ENCODE results near the gene MITF. TPM values are rescaled to one million over a fixed set of nuclear protein-coding genes. Genes with fewer than 3 reads are reported as not detected.

Gene MITF
- total and polyA plus RNA-seq, 10 donors, result 0.83 to 11.9 (median 6.2) TPM

GRCh38 chr3:69853027-69853426, 113.8 kb downstream of the MITF start:
- H3K27ac ChIP-seq, result no peak overlapping the region
- H3K36me3 ChIP-seq, result no peaks in the 10 kb centered on the region
- TF ChIP-seq POLR2A (IDR thresholded peaks at IDR 0.05) (no peak), POLR2AphosphoS5 (IDR thresholded peaks at IDR 0.05) (no peak)
- TF ChIP-seq, protein P1, sequence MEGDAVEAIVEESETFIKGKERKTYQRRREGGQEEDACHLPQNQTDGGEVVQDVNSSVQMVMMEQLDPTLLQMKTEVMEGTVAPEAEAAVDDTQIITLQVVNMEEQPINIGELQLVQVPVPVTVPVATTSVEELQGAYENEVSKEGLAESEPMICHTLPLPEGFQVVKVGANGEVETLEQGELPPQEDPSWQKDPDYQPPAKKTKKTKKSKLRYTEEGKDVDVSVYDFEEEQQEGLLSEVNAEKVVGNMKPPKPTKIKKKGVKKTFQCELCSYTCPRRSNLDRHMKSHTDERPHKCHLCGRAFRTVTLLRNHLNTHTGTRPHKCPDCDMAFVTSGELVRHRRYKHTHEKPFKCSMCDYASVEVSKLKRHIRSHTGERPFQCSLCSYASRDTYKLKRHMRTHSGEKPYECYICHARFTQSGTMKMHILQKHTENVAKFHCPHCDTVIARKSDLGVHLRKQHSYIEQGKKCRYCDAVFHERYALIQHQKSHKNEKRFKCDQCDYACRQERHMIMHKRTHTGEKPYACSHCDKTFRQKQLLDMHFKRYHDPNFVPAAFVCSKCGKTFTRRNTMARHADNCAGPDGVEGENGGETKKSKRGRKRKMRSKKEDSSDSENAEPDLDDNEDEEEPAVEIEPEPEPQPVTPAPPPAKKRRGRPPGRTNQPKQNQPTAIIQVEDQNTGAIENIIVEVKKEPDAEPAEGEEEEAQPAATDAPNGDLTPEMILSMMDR (IDR thresholded peaks at IDR 0.05 in 8 of 11, conservative IDR thresholded peaks at IDR 0.05 in 3 of 11), result no peak
- WGBS, 5 donors, result 43 to 65% (median 47%) methylated on average over 3 of the region's 3 CpGs
- no peak overlapping the region for H3K4me3 ChIP-seq
- no peaks in the 10 kb centered on the region for H3K9me3 ChIP-seq
- intact Hi-C loops (cut with DNase I; ENCODE audit: low total_unique reads), result no loop called here
- H3K4me1 ChIP-seq, result no peaks in the 10 kb centered on the region
- DNase-seq, result no peak
- no peaks in the 10 kb centered on the region for H3K27me3 ChIP-seq (replicated peaks in 1 of 7)

- H3K4me3 ChIP-seq, result no peak overlapping the region
- intact Hi-C loops (cut with DNase I; ENCODE audit: low total_unique reads), result no loop called here
- H3K36me3 ChIP-seq, result no peaks in the 10 kb centered on the region
- WGBS, 5 donors, result 48 to 73% (median 60%) methylated on average over 5 of the region's 5 CpGs
- no peaks in the 10 kb centered on the region for H3K9me3 ChIP-seq
- no peak overlapping the region for H3K27ac ChIP-seq
- H3K4me1 ChIP-seq, result no peaks in the 10 kb centered on the region
- no peak for DNase-seq
- no peaks in the 10 kb centered on the region for H3K27me3 ChIP-seq (replicated peaks in 1 of 7)
- TF ChIP-seq POLR2AphosphoS5 (IDR thresholded peaks at IDR 0.05), result no peak
- TF ChIP-seq POLR2A (IDR thresholded peaks at IDR 0.05), result no peak
These were observed 116.3 kb downstream of the MITF start for GRCh38 chr3:69855436-69856162.

- DNase-seq, result no peak
- intact Hi-C loops (cut with DNase I; ENCODE audit: low total_unique reads), result no loop called here
- H3K4me3 ChIP-seq, result no peak overlapping the region
- H3K27ac ChIP-seq, result no peak overlapping the region
- no peaks in the 10 kb centered on the region for H3K9me3 ChIP-seq
- no peaks in the 10 kb centered on the region for H3K36me3 ChIP-seq
- no peaks in the 10 kb centered on the region for H3K4me1 ChIP-seq
- no peaks in the 10 kb centered on the region for H3K27me3 ChIP-seq (replicated peaks in 1 of 7)
- TF ChIP-seq POLR2AphosphoS5 (IDR thresholded peaks at IDR 0.05) (no peak), POLR2A (IDR thresholded peaks at IDR 0.05) (no peak)
- TF ChIP-seq, protein P1 (IDR thresholded peaks at IDR 0.05 in 8 of 11, conservative IDR thresholded peaks at IDR 0.05 in 3 of 11), result no peak
- WGBS, 5 donors, result 59 to 68% (median 63%) methylated on average over 3 of the region's 3 CpGs
These were observed 117.9 kb downstream of the MITF start for GRCh38 chr3:69856965-69857705.

DNA sequence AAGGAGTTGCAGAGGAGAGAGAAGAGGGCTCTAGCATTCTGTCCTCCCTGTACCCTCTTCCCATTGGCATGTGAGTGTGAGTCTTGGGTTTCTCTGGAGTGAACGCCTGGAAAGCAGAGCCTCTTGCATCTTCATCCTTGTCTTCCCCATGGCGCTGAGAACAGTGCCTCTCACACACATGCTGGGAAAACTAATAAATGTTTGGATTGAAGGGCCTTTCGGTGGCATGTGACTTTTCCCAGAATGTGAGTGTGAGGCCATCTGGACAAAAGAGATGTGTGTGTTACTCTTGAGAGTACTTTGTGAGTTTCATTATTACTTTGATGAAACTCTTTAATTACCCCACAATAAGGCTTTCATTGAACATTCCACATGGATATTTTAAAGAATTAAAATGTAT, 122.3 kb downstream of the MITF start:
- H3K36me3 ChIP-seq, result no peaks in the 10 kb centered on the region
- no peaks in the 10 kb centered on the region for H3K4me1 ChIP-seq
- intact Hi-C loops (cut with DNase I; ENCODE audit: low total_unique reads), result no loop called here
- no peak for DNase-seq
- TF ChIP-seq POLR2A (IDR thresholded peaks at IDR 0.05) (no peak), POLR2AphosphoS5 (IDR thresholded peaks at IDR 0.05) (no peak)
- TF ChIP-seq, protein P1 (IDR thresholded peaks at IDR 0.05 in 8 of 11, conservative IDR thresholded peaks at IDR 0.05 in 3 of 11), result no peak
- WGBS, 5 donors, result 81 to 99% (median 90%) methylated on average over 3 of the region's 3 CpGs
- no peaks in the 10 kb centered on the region for H3K27me3 ChIP-seq (replicated peaks in 1 of 7)
- H3K4me3 ChIP-seq, result no peak overlapping the region
- H3K27ac ChIP-seq, result no peak overlapping the region
- H3K9me3 ChIP-seq, result no peaks in the 10 kb centered on the region

Data from spleen (tissue), 11 donors.